EL (cell line): ENCODE measurements around the gene AIFM3.
A peak's percentile ranks its signal among the peaks of the same experiment; 100 is the strongest.

Experiments used
- DNase-seq: peaks from one replicate; pipeline ENCODE4 v3.0.0-alpha.2; 2016

AIFM3 gene

GRCh38 chr22:21009638-21010425 is 42.8 kb downstream of the AIFM3 start:
- peak; percentile 38 for DNase-seq

GRCh38 chr22:21010426-21011113 is 43.5 kb downstream of the AIFM3 start:
- DNase-seq = no peak

- DNase-seq = no peak
These were observed 45.7 kb downstream of the AIFM3 start for GRCh38 chr22:21012446-21013407.

GRCh38 chr22:21013657-21014201 is 46.7 kb downstream of the AIFM3 start:
- DNase-seq = no peak

GRCh38 chr22:21014202-21014725 is 47.2 kb downstream of the AIFM3 start:
- DNase-seq = peak; percentile 95

GRCh38 chr22:21014726-21015465 is 47.8 kb downstream of the AIFM3 start, which contains the start of gene P2RX6:
TSS of gene P2RX6 (plus strand) at chr22:21015165. CDS start at chr22:21015175, 10 bp downstream.
- DNase-seq = peak; percentile 65

GRCh38 chr22:21015466-21016006 is 48.5 kb downstream of the AIFM3 start:
- no peak for DNase-seq

- DNase-seq = no peak
These were observed 49.8 kb downstream of the AIFM3 start for GRCh38 chr22:21016644-21017420.

- no peak for DNase-seq
These were observed 51.3 kb downstream of the AIFM3 start for GRCh38 chr22:21018314-21018713.

GRCh38 chr22:21020802-21021429 is 53.9 kb downstream of the AIFM3 start:
- DNase-seq = peak; percentile 37

GRCh38 chr22:21022507-21022906 is 55.5 kb downstream of the AIFM3 start:
- no peak for DNase-seq

GRCh38 chr22:21022955-21023614 is 56.0 kb downstream of the AIFM3 start:
- DNase-seq = no peak

GRCh38 chr22:21025266-21025665 is 58.2 kb downstream of the AIFM3 start:
- DNase-seq = no peak

GRCh38 chr22:21025763-21026755 is 59.0 kb downstream of the AIFM3 start:
- no peak for DNase-seq

- peak; percentile 65 for DNase-seq
These were observed 60.0 kb downstream of the AIFM3 start for GRCh38 chr22:21026783-21027692.

- no peak for DNase-seq
These were observed 61.5 kb downstream of the AIFM3 start for GRCh38 chr22:21028277-21029251.
